ENCODE measurements around the gene RPL15. TPM values are rescaled to one million over a fixed set of nuclear protein-coding genes. Genes with fewer than 3 reads are reported as not detected.
"Not testable (repeated sequence)": the region's sequence is repeated elsewhere in the genome, so short reads cannot be mapped to it uniquely, and the experiment has no call there.

The RPL15 gene
- total RNA-seq (1,000 to 10,000 TPM; 1,314 to 1,433 TPM), polyA plus RNA-seq (1,000 to 10,000 TPM; 3,412 to 5,106 TPM)
- long read RNA-seq, donor 1, transcript RPL15-201 (4 exons, 2,730 nt): major isoform, 2,927 of 3,440 reads
- long read RNA-seq, donor 1, transcript RPL15-208 (4 exons, 1,063 nt): minor isoform, 194 of 3,440 reads
- long read RNA-seq, donor 1, transcript RPL15-212 (2 exons, 1,785 nt): minor isoform, 27 of 3,440 reads
- long read RNA-seq, donor 1, transcript RPL15-202 (3 exons, 820 nt): minor isoform, 170 of 3,440 reads
- long read RNA-seq, donor 1, partial matches to known transcripts: 10 of 3,440 reads
- long read RNA-seq, donor 1, other reads (novel, unspliced or antisense): 82 of 3,440 reads
- long read RNA-seq, donor 2, transcript RPL15-201 (4 exons, 2,730 nt): major isoform, 278 of 363 reads
- long read RNA-seq, donor 2, transcript RPL15-208 (4 exons, 1,063 nt): minor isoform, 42 of 363 reads
- long read RNA-seq, donor 2, transcript RPL15-202 (3 exons, 820 nt): minor isoform, 20 of 363 reads
- long read RNA-seq, donor 2, partial matches to known transcripts: 17 of 363 reads
- long read RNA-seq, donor 2, other reads (novel, unspliced or antisense): 3 of 363 reads

DNA sequence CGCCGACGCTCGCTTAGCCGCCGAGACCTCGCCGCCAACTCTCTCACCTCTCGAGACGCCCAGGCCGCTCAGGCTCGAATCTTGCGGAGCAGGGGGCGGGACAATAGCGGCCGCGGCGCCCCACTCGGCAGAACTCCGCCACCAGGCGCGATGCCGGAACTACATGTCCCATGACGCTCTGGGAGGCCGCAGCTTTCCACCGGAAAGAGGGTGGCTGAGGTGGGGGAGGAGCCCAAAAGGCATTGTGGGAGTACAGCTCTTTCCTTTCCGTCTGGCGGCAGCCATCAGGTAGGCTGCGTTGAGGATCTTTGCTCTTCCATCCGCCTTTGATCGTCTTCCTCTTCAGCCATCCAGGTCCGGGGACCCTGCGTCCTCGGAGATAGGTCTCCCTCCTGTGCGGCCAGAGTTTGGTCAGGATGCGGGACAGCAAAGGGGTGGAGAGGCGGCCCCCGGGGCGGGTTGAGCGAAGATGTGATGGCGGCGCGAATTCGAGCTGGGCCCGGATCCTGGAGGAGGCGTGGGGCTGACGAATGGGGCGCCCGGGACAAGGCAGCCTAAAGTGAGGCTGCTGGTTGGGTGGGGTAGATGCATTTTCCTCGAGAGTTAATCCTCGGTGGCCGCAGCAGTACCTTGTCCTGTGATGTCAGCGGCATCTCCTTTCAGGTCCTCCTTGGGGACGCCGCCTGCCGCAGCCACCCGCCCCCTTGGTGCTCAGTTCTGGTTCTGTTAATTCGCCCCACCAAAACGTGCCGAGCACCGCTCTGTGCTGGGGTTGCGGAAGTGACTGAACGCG, at the start of gene RPL15, which contains the start of gene NKIRAS1:
Gene RPL15 (plus strand): TSS at position 247 of the 793 bp plus-strand sequence. CDS start 728 bp downstream, outside the sequence.
Gene NKIRAS1 (minus strand): TSS at position 105 of the 793 bp plus-strand sequence. CDS start 6,086 bp downstream, outside the sequence.
- H3K27me3 ChIP-seq (ENCODE audit: control insufficient read depth in 1 of 2, insufficient read depth in 2 of 2, low read length in 1 of 2): no peaks in the 10 kb centered on the region
- intact Hi-C loops (cut with DNase I): loop anchor here in 1 of 2 donors (1.0 kb wide), 1 partner anchor 28 kb away; the partner anchor contains the start of gene NR1D2

DNA sequence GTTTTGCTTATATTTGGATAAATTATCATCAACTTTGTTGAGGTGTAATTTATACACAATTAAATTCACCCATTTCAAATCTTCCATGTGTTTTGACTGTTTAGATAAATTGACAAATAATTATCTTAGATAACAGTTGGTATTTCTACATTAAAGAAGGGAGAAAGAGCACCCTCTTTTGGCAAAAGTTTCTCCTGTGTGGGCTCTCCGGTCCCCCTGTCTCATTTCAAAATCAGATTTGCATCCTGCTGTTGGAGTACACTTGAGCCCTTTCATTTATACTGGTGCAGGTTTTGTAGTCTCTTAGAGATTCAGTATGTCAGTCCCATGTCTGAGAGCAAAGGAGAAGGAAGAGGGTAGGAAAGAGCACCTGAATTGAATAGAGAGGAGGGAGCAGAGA, 49.5 kb upstream of the RPL15 start:
- H3K9me3 ChIP-seq (ENCODE audit: control insufficient read depth, low read length): no peaks in the 10 kb centered on the region
- 82 to 86% methylated on average over 1 of the region's 1 CpG for WGBS, 2 donors
- peaks cover 0 to 6% of the 10 kb centered on the region in 2 donors for H3K4me1 ChIP-seq (ENCODE audit: control insufficient read depth in 1 of 2, insufficient read depth in 2 of 2, low read length in 2 of 2)
- no peak overlapping the region for H3K4me3 ChIP-seq (ENCODE audit: low read length in 2 of 2)
- no peak overlapping the region for H3K27ac ChIP-seq (ENCODE audit: low read depth in 1 of 2, low read length in 2 of 2)
- intact Hi-C loops (cut with DNase I): no loop called here
- H3K36me3 ChIP-seq (ENCODE audit: control insufficient read depth in 1 of 2, insufficient read depth in 2 of 2, low read length in 1 of 2): no peaks in the 10 kb centered on the region
- ATAC-seq (ENCODE audit: low FRiP score) (no peak), DNase-seq (no peak)
- H3K27me3 ChIP-seq (ENCODE audit: control insufficient read depth in 1 of 2, insufficient read depth in 2 of 2, low read length in 1 of 2): no peaks in the 10 kb centered on the region

More for the DNA sequence above, at the start of gene RPL15, which contains the start of gene NKIRAS1:
- Histone ChIP-seq H3K4me1 (ENCODE audit: control insufficient read depth in 1 of 2, insufficient read depth in 2 of 2, low read length in 2 of 2) (peaks cover 0 to 8% of the 10 kb centered on the region in 2 donors), H3K9me3 (ENCODE audit: control insufficient read depth, low read length) (no peaks in the 10 kb centered on the region), H3K27ac (ENCODE audit: low read depth in 1 of 2, low read length in 2 of 2) (peak within 1 kb of the TSS; percentile 4 to 65), H3K36me3 (ENCODE audit: control insufficient read depth in 1 of 2, insufficient read depth in 2 of 2, low read length in 1 of 2) (peaks cover 0 to 4% of the 10 kb centered on the region in 2 donors), H3K4me3 (ENCODE audit: low read length in 2 of 2) (peak within 1 kb of the TSS; percentile 55 to 83)
- peak; percentile 99 for DNase-seq
- WGBS, 2 donors: 0% methylated on average over 63 to 64 of the region's 64 CpGs
- ATAC-seq (ENCODE audit: low FRiP score): peak; percentile 99

DNA sequence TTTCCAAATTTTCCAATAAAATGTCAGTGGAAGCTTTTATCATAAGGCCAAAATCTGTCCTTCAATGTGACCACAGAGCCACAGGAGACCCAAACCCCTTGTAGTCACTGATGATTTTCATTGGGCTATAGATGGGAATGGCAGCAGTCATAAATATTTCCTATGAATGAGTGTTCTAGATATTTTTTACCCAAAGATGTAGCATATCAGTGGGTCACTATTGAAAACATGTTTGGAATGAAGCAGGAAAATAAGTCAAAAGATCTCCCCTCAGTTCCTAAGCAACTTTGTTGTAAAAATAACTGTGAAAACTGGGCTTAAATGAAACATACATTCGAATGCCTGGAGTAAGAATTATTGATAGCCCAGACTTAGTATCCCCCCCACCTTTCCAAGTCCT, 49.1 kb upstream of the RPL15 start:
- Histone ChIP-seq H3K4me1 (ENCODE audit: control insufficient read depth in 1 of 2, insufficient read depth in 2 of 2, low read length in 2 of 2) (peaks cover 0 to 6% of the 10 kb centered on the region in 2 donors), H3K27me3 (ENCODE audit: control insufficient read depth in 1 of 2, insufficient read depth in 2 of 2, low read length in 1 of 2) (no peaks in the 10 kb centered on the region), H3K4me3 (ENCODE audit: low read length in 2 of 2) (no peak overlapping the region), H3K36me3 (ENCODE audit: control insufficient read depth in 1 of 2, insufficient read depth in 2 of 2, low read length in 1 of 2) (no peaks in the 10 kb centered on the region), H3K27ac (ENCODE audit: low read depth in 1 of 2, low read length in 2 of 2) (no peak overlapping the region), H3K9me3 (ENCODE audit: control insufficient read depth, low read length) (no peaks in the 10 kb centered on the region)
- intact Hi-C loops (cut with DNase I): no loop called here
- WGBS, 2 donors: 28 to 48% methylated on average over 1 of the region's 1 CpG
- ATAC-seq (ENCODE audit: low FRiP score): no peak
- no peak for DNase-seq

DNA sequence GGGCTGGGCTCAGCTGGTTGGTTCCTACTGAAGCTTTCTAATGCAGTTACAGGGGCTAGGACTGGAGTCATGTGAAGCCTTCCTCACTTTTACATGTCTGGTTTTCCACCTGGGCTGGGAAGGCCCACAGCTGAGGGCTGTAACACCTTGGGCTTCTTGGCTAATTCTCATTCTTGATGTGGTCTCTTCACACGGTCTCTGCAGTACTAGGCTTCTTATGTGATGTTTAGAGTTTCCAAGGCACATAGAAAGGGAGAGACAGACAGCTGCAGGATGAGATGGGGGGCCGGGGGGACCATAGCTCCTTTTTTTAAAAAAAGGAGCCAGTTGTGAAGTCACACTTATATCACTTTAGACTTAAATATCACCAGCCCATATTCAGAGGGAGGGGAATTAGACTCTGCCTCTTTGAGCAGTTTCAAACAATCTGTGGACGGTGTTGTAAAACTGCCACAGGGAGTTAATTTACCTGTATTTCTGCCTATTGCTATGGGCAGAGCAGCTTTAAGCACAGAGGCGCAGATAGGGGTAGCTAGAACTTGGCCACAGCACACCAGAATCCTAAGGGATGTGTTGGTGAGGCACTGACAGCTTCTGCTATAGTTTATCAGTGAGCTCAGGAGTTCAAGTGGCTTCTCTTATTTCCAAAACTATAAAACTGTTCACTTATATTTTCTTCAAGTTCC, 46.8 kb upstream of the RPL15 start:
- no peak overlapping the region for H3K4me3 ChIP-seq (ENCODE audit: low read length in 2 of 2)
- intact Hi-C loops (cut with DNase I): no loop called here
- H3K9me3 ChIP-seq (ENCODE audit: control insufficient read depth, low read length): no peaks in the 10 kb centered on the region
- WGBS, 2 donors: 93 to 97% methylated on average over 4 of the region's 4 CpGs
- H3K36me3 ChIP-seq (ENCODE audit: control insufficient read depth in 1 of 2, insufficient read depth in 2 of 2, low read length in 1 of 2): no peaks in the 10 kb centered on the region
- no peaks in the 10 kb centered on the region for H3K27me3 ChIP-seq (ENCODE audit: control insufficient read depth in 1 of 2, insufficient read depth in 2 of 2, low read length in 1 of 2)
- H3K4me1 ChIP-seq (ENCODE audit: control insufficient read depth in 1 of 2, insufficient read depth in 2 of 2, low read length in 2 of 2): peaks cover 0 to 4% of the 10 kb centered on the region in 2 donors
- ATAC-seq (ENCODE audit: low FRiP score) (no peak), DNase-seq (no peak)
- H3K27ac ChIP-seq (ENCODE audit: low read depth in 1 of 2, low read length in 2 of 2): no peak overlapping the region

DNA sequence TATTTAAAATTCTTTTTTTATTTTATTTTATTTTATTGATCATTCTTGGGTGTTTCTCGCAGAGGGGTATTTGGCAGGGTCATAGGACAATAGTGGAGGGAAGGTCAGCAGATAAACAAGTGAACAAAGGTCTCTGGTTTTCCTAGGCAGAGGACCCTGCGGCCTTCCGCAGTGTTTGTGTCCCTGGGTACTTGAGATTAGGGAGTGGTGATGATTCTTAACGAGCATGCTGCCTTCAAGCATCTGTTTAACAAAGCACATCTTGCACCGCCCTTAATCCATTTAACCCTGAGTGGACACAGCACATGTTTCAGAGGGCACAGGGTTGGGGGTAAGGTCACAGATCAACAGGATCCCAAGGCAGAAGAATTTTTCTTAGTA, 46.3 kb upstream of the RPL15 start:
- ATAC-seq (ENCODE audit: low FRiP score); H3K36me3 ChIP-seq (ENCODE audit: control insufficient read depth in 1 of 2, insufficient read depth in 2 of 2, low read length in 1 of 2); H3K4me1 ChIP-seq (ENCODE audit: control insufficient read depth in 1 of 2, insufficient read depth in 2 of 2, low read length in 2 of 2); DNase-seq; intact Hi-C loops (cut with DNase I); H3K4me3 ChIP-seq (ENCODE audit: low read length in 2 of 2); H3K27ac ChIP-seq (ENCODE audit: low read depth in 1 of 2, low read length in 2 of 2); H3K27me3 ChIP-seq (ENCODE audit: control insufficient read depth in 1 of 2, insufficient read depth in 2 of 2, low read length in 1 of 2); H3K9me3 ChIP-seq (ENCODE audit: control insufficient read depth, low read length): not testable (repeated sequence)
- 98 to 100% methylated on average over 1 of the region's 5 CpGs for WGBS, 2 donors

DNA sequence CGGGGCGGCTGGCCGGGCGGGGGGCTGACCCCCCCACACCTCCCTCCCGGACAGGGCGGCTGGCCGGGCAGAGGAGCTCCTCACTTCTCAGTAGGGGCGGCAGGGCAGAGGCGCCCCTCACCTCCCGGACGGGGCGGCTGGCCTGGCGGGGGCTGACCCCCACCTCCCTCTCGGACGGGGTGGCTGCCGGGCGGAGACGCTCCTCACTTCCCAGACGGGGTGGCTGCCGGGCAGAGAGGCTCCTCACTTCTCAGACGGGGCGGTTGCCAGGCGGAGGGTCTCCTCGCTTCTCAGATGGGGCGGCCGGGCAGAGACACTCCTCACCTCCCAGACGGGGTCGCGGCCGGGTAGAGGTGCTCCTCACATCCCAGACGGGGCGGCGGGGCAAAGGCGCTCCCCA, 45.6 kb upstream of the RPL15 start:
- H3K27ac ChIP-seq (ENCODE audit: low read depth in 1 of 2, low read length in 2 of 2); H3K4me1 ChIP-seq (ENCODE audit: control insufficient read depth in 1 of 2, insufficient read depth in 2 of 2, low read length in 2 of 2); H3K9me3 ChIP-seq (ENCODE audit: control insufficient read depth, low read length); DNase-seq; H3K4me3 ChIP-seq (ENCODE audit: low read length in 2 of 2); H3K36me3 ChIP-seq (ENCODE audit: control insufficient read depth in 1 of 2, insufficient read depth in 2 of 2, low read length in 1 of 2); intact Hi-C loops (cut with DNase I); ATAC-seq (ENCODE audit: low FRiP score); H3K27me3 ChIP-seq (ENCODE audit: control insufficient read depth in 1 of 2, insufficient read depth in 2 of 2, low read length in 1 of 2): not testable (repeated sequence)
- WGBS, 2 donors: 96% methylated on average over 15 to 34 of the region's 34 CpGs

DNA sequence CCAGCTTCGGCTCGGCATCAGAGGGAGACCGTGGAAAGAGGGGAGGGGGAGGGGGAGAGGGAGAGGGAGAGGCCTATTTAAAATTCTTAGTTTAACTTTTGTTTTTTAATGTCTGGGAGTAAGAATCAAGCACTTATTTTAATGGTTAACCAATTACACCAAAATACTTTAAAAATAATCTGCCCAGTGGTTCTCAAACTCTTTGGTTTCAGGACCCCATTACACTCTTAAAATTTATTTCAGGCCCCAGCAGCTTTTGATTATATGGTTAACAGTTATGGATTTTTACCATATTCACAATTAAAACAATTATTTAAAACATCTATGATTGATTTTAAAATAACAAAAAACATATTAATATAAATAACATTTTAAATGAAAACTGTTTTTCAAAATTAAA, 44.6 kb upstream of the RPL15 start:
- ATAC-seq (ENCODE audit: low FRiP score): no peak
- no peak for DNase-seq
- H3K4me3 ChIP-seq (ENCODE audit: low read length in 2 of 2): no peak overlapping the region
- H3K27me3 ChIP-seq (ENCODE audit: control insufficient read depth in 1 of 2, insufficient read depth in 2 of 2, low read length in 1 of 2): no peaks in the 10 kb centered on the region
- 60 to 96% methylated on average over 1 to 3 of the region's 3 CpGs for WGBS, 2 donors
- no peaks in the 10 kb centered on the region for H3K36me3 ChIP-seq (ENCODE audit: control insufficient read depth in 1 of 2, insufficient read depth in 2 of 2, low read length in 1 of 2)
- H3K4me1 ChIP-seq (ENCODE audit: control insufficient read depth in 1 of 2, insufficient read depth in 2 of 2, low read length in 2 of 2): peaks cover 0 to 2% of the 10 kb centered on the region in 2 donors
- intact Hi-C loops (cut with DNase I): no loop called here
- no peak overlapping the region for H3K27ac ChIP-seq (ENCODE audit: low read depth in 1 of 2, low read length in 2 of 2)
- no peaks in the 10 kb centered on the region for H3K9me3 ChIP-seq (ENCODE audit: control insufficient read depth, low read length)

DNA sequence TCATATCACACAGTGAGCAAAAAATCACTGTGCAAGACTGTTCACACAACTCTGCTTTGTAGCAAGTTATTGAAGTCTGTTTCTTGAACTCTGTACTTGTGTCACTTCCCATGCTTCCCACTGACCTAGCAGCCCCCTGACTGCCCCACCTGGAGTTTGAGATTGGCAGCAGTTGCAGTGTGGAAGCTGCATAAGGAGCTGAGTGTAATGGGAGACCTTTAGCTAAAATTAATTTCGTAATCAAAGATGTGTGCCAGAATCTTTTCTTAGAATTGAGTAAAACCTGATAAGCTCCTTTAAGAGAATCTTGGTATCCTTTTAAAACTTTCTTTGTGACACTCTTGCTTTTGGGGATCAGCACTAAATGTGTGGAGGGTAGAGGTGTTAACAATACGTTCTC, 43.0 kb upstream of the RPL15 start:
- no peak for DNase-seq
- Histone ChIP-seq H3K27me3 (ENCODE audit: control insufficient read depth in 1 of 2, insufficient read depth in 2 of 2, low read length in 1 of 2) (no peaks in the 10 kb centered on the region), H3K4me1 (ENCODE audit: control insufficient read depth in 1 of 2, insufficient read depth in 2 of 2, low read length in 2 of 2) (no peaks in the 10 kb centered on the region), H3K27ac (ENCODE audit: low read depth in 1 of 2, low read length in 2 of 2) (no peak overlapping the region), H3K36me3 (ENCODE audit: control insufficient read depth in 1 of 2, insufficient read depth in 2 of 2, low read length in 1 of 2) (no peaks in the 10 kb centered on the region), H3K4me3 (ENCODE audit: low read length in 2 of 2) (no peak overlapping the region), H3K9me3 (ENCODE audit: control insufficient read depth, low read length) (no peaks in the 10 kb centered on the region)
- intact Hi-C loops (cut with DNase I): no loop called here
- 55 to 65% methylated on average over 2 of the region's 2 CpGs for WGBS, 2 donors
- peak; percentile 46 for ATAC-seq (ENCODE audit: low FRiP score)

All from aorta (tissue), 5 donors.